ENCODE results near the gene MS4A4A. TPM values are rescaled to one million over a fixed set of nuclear protein-coding genes. Genes with fewer than 3 reads are reported as not detected.
"Not testable (repeated sequence)": the region's sequence is repeated elsewhere in the genome, so short reads cannot be mapped to it uniquely, and the experiment has no call there.

MS4A4A gene
- total RNA-seq, 1 donor from 2014 or later = 8.8 TPM

DNA sequence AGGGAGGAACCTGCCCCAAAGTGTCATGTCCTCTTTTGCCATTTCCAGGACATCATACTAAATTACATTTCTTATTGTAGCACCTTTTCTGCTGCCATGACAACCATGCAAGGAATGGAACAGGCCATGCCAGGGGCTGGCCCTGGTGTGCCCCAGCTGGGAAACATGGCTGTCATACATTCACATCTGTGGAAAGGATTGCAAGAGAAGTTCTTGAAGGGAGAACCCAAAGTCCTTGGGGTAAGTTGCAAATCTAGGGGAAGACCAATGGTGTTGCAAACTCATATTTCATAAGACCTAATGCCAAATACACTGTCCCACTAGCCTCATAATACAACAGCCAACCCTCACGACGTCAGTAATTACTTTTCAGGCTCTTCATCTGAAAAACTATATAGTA, 11.7 kb downstream of the MS4A4A start:
- no peak for DNase-seq (ENCODE audit: low spot score)
- intact Hi-C loops (cut with DNase I) = no loop called here

DNA sequence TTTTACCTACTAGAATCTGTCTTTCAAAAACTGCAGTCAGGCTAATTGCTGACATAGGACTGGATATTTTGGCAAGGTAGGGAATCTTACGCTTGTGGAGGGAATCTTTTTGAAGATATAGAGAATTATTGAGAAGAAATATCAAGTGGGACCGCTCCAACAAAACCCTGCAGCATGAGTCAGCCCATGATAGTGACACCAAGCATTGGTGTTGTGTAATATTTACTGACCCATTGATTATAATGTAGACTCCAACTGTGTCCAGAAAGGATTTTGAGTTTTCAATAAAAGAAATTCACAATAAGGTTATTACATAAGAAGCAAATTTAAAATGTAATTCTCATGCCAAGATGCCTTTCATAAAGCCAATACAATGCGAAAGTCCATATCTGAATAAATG, 20.7 kb downstream of the MS4A4A start:
- intact Hi-C loops (cut with DNase I) = no loop called here
- no peak for DNase-seq (ENCODE audit: low spot score)

GRCh38 chr11:60301884-60302283, 21.4 kb downstream of the MS4A4A start:
- DNase-seq (ENCODE audit: low spot score); intact Hi-C loops (cut with DNase I): not testable (repeated sequence)

DNA sequence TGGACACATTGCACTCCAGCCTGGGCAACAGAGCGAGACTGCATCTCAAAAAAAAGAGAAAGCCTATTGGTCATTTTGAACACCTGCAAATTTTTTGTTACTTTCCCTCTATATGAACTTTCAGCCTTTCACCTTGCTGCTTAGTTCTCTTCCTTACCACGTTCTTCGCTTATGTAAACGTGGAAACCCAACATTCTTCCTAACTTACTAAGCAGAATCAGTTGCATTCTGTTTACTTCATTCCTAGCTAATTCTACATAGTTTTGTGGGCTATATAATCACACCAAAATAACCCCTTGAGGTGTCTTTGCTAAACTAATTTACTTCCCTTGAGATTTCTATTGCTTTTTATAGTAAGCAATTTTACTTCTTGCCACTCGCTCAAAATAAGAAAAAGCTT, 23.2 kb downstream of the MS4A4A start:
- intact Hi-C loops (cut with DNase I) = no loop called here
- no peak for DNase-seq (ENCODE audit: low spot score)

DNA sequence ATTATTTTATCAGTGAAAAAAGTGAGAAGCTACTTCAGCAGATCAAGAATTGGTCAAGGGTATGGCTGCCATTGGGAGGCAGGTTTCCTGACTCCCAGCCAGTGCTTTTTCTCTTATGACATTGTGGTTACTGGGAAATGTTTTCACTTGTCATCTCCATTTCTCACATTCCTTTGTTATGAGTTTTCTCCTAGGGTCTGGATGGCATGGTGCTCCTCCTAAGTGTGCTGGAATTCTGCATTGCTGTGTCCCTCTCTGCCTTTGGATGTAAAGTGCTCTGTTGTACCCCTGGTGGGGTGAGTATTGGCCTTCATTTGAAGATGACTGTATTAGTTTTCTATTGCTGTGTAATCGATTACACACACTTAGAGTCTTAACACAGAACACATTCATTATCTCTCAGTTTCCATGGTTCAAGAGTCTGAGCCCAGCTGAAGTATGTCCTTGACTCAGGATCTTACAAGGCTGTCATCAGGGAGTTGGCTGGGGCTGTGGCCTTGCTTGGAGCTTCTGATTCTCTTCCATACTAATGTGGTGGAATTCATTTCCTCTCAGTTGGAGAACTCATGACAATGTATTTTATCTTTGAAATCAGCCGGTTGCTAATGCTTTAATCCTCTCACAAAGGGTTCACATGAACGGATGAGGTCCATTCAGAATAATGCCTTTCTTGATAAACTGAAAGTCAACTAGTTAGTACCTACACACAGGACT, 25.6 kb downstream of the MS4A4A start:
- intact Hi-C loops (cut with DNase I) = no loop called here
- no peak for DNase-seq (ENCODE audit: low spot score)

DNA sequence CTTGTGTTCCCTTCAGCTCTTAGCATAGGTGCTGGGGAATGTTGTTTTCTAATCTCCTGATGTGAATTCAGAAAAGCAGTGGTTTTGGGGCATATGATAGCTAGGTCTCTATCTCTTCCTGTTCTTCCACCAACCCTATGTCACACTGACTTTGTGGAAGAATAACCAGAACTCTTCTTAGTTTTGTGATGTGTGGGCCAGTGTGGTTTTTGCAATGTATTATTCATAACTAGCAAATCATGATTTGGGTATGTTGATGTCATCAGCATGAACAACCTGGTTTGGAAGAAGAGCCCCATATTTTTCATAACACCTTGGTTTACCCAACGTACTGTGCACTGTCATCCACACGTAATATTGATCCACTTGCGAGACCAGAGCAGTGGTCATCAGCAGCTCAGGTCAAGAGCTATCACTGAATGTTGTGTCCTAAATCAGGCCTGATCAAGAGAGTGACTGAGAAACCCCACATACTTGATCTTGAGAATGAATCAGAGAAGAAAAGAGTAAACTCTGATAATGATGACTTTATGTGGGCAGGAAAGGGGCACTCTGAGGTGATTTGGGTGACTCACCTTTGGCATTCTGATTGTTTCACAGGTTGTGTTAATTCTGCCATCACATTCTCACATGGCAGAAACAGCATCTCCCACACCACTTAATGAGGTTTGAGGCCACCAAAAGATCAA, 27.2 kb downstream of the MS4A4A start:
- no peak for DNase-seq (ENCODE audit: low spot score)
- intact Hi-C loops (cut with DNase I) = no loop called here

- intact Hi-C loops (cut with DNase I) = no loop called here
- no peak for DNase-seq (ENCODE audit: low spot score)
Observed at GRCh38 chr11:60310407-60310998, 30.0 kb downstream of the MS4A4A start.

- intact Hi-C loops (cut with DNase I) = no loop called here
Observed at GRCh38 chr11:60314635-60315321, 34.3 kb downstream of the MS4A4A start.

DNA sequence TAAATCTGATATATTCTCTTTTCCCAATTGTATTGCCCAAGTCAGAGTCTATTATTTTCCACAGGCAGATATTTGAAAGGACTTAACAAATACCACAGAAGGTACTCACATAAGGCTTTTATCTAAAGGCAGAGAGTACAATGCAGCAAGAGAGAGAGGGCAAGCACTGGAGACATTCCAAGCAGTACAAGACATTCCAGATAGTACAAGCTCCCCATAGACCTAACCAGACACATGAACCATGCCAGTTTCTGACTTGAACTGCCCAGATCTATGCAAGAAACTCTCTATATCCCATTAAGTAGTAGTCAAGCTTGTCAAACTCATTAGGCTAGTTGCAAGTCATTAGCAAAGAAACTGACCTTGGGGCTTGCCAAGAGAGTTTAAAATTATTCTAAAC, 35.4 kb downstream of the MS4A4A start:
- intact Hi-C loops (cut with DNase I) = no loop called here
- DNase-seq (ENCODE audit: low spot score) = no peak

More at GRCh38 chr11:60314635-60315321, 34.3 kb downstream of the MS4A4A start:
- no peak for DNase-seq (ENCODE audit: low spot score)

DNA sequence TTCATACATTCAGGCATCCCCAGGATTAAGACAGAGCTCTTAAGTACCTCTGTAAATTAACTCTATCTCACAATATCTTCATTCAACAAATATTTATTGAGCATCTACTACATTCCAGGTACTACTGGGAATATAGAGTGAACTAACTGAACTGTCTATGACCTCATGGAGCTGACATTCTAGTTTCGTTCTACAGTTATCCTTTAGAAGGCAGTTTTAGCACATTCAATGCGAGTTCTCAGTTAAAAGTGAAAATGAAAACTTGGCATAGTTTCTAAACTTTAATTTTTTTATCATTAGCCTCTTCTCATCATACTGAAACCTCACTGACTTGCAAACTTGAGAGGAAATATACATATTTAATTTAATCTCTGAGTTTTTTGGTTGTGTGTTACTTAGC, 35.9 kb downstream of the MS4A4A start:
- no peak for DNase-seq (ENCODE audit: low spot score)
- intact Hi-C loops (cut with DNase I) = no loop called here

GRCh38 chr11:60318726-60319125, 38.3 kb downstream of the MS4A4A start:
- no peak for DNase-seq (ENCODE audit: low spot score)
- intact Hi-C loops (cut with DNase I) = no loop called here

GRCh38 chr11:60321051-60321450, 40.6 kb downstream of the MS4A4A start:
- DNase-seq (ENCODE audit: low spot score) = no peak
- intact Hi-C loops (cut with DNase I) = no loop called here

GRCh38 chr11:60326955-60327354, 46.5 kb downstream of the MS4A4A start, which contains the start of gene MS4A6E:
Gene MS4A6E, plus strand, starts transcription at chr11:60327255. Its CDS starts 7,641 bp downstream, at chr11:60334896.
- no peak for DNase-seq (ENCODE audit: low spot score)
- intact Hi-C loops (cut with DNase I) = no loop called here

GRCh38 chr11:60328460-60328859, 48.0 kb downstream of the MS4A4A start:
- no peak for DNase-seq (ENCODE audit: low spot score)
- intact Hi-C loops (cut with DNase I) = no loop called here

- intact Hi-C loops (cut with DNase I) = no loop called here
Observed at GRCh38 chr11:60332846-60333245, 52.4 kb downstream of the MS4A4A start.

DNA sequence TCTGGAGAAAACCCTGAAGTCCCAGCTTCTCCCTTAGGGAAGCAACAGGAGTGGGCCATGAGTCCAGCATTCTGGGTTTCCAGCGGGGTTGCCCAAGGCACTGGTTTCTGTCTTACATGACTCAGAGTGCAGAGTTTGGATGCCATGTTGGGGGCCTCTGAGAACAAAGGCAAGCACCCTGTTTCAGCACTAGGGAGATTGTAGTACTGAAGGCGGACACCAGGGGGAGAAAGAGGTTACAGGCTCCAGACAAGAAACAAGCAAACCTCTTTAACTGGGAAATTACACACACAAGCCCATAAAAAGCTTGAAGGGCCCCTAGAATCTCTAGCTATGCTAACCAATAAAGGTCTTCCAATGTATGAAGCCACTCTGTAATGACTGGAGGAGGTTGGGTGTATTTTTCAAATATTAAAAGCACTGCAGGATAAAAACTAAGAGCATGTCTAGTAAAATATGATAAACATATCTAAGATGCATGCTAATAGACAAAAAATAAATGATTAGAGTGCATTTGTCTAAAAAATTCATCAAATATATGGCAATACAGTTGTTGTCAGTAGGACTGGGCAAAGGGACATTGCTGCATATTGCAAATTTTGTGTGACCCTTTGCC, 53.6 kb downstream of the MS4A4A start:
- intact Hi-C loops (cut with DNase I) = no loop called here
- no peak for DNase-seq (ENCODE audit: low spot score)

More at GRCh38 chr11:60332846-60333245, 52.4 kb downstream of the MS4A4A start:
- no peak for DNase-seq (ENCODE audit: low spot score)

GRCh38 chr11:60336767-60337391, 56.4 kb downstream of the MS4A4A start:
- no peak for DNase-seq (ENCODE audit: low spot score)
- intact Hi-C loops (cut with DNase I) = no loop called here

DNA sequence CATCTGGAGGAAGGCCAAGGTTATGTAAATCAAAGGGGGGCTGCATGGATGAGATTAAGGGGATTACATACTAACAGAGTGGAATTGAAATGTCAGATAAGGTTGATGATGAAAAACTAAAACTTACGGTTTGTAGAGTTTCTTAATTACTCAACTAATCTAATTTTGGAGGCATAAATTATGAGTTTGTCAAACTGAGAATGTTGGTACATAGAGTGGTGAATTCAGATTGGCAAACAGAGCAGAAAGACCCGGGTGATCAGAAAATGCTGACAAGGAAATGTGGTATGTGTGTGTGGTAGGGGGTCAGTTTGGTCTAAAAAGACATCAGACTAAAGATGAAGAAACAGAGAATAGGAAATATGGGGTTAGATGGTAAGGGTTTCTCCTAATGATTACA, 57.6 kb downstream of the MS4A4A start:
- intact Hi-C loops (cut with DNase I) = no loop called here
- DNase-seq (ENCODE audit: low spot score) = no peak

- intact Hi-C loops (cut with DNase I) = no loop called here
- no peak for DNase-seq (ENCODE audit: low spot score)
Observed at GRCh38 chr11:60339356-60339755, 58.9 kb downstream of the MS4A4A start.

All from cardiac septum (tissue), 1 donor.